ENCODE data around the gene POLD4. TPM values are rescaled to one million over a fixed set of nuclear protein-coding genes. Genes with fewer than 3 reads are reported as not detected.
"Not testable (repeated sequence)": the region's sequence is repeated elsewhere in the genome, so short reads cannot be mapped to it uniquely, and the experiment has no call there.

POLD4 gene
- total RNA-seq, 1 donor from 2014 or later, result 39.8 TPM

DNA sequence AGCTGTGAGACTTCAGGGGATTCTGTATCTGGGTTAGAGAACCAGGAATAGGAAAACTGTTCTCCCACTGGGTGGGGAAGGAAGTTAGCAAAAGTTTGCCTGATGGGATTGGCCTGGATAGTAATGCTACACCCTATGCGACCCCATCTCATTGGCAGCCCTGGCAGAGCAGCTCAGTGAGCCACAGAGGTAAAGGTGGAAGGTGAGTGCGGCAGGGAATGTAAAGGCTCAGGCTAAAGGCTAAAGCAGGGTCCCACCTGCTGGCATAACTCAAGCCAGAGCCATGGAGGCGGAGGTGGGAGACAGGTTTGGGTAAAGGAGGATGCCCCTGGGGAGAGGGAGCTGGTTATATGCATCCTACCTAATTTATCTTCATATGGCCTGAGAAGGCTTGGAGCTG lies 31.3 kb downstream of the POLD4 start:
- no peaks in the 10 kb centered on the region for H3K36me3 Mint-ChIP-seq (ENCODE audit: low read depth)
- intact Hi-C loops (cut with micrococcal nuclease), result no loop called here
- DNase-seq (ENCODE audit: low spot score), result no peak
- H3K4me3 Mint-ChIP-seq, result no peak overlapping the region
- peaks cover 4% of the 10 kb centered on the region for H3K27me3 Mint-ChIP-seq (ENCODE audit: insufficient read depth)
- H3K9me3 Mint-ChIP-seq, result no peaks in the 10 kb centered on the region
- no peak overlapping the region for H3K27ac Mint-ChIP-seq
- H3K4me1 Mint-ChIP-seq (ENCODE audit: low read depth), result peaks cover 19% of the 10 kb centered on the region

GRCh38 chr11:67321313-67321871 lies 32.0 kb downstream of the POLD4 start:
- DNase-seq (ENCODE audit: low spot score), result no peak
- intact Hi-C loops (cut with micrococcal nuclease), result no loop called here

DNA sequence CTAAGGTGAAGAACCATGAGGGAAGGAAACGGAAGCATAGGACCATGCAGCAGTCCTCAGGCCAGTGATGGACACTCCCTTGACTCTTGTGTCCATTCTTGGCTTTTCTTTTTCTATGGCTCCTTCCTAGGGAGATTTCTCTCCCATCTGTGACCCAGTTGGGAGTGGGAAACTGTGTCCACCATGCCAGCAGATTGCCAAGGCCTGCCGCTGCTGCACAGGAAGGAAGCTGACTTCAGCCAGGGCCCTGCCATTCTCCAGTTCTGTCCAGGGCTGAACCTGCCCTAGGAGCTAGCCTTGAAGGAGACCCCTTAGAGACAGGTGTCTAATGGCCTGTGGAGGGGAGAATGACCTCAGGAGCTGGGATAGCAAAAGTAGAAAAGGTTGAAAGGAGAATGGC lies 32.7 kb downstream of the POLD4 start:
- H3K27ac Mint-ChIP-seq, result no peak overlapping the region
- H3K36me3 Mint-ChIP-seq (ENCODE audit: low read depth), result no peaks in the 10 kb centered on the region
- peaks cover 4% of the 10 kb centered on the region for H3K27me3 Mint-ChIP-seq (ENCODE audit: insufficient read depth)
- no peaks in the 10 kb centered on the region for H3K9me3 Mint-ChIP-seq
- intact Hi-C loops (cut with micrococcal nuclease), result no loop called here
- no peak overlapping the region for H3K4me3 Mint-ChIP-seq
- H3K4me1 Mint-ChIP-seq (ENCODE audit: low read depth), result peaks cover 19% of the 10 kb centered on the region
- no peak for DNase-seq (ENCODE audit: low spot score)

More at GRCh38 chr11:67321313-67321871, 32.0 kb downstream of the POLD4 start:
- Mint-ChIP-seq H3K27ac (no peak overlapping the region), H3K4me1 (ENCODE audit: low read depth) (peaks cover 19% of the 10 kb centered on the region), H3K27me3 (ENCODE audit: insufficient read depth) (peaks cover 4% of the 10 kb centered on the region), H3K9me3 (no peaks in the 10 kb centered on the region), H3K4me3 (no peak overlapping the region), H3K36me3 (ENCODE audit: low read depth) (no peaks in the 10 kb centered on the region)

DNA sequence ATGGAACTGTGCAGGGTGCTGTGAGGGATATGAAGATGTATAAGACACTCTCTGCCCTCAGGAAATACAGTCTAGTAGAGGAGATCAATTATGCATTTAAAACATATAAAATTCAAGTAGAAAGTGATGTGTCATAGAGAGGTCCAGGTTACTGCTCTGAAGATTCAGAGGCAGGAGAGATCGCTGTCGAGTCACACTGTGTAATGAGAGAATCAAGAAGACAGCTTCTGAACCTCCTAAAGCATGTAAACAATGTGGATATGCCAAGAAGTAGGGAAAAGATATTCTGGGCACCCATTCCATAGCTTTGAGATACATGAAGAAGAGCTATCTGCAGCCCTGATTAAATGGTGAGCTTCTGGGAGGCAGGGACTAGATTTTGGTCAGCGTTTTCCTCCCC lies 33.3 kb downstream of the POLD4 start:
- intact Hi-C loops (cut with micrococcal nuclease), result no loop called here
- no peak for DNase-seq (ENCODE audit: low spot score)
- peaks cover 4% of the 10 kb centered on the region for H3K27me3 Mint-ChIP-seq (ENCODE audit: insufficient read depth)
- H3K4me3 Mint-ChIP-seq, result no peak overlapping the region
- peaks cover 19% of the 10 kb centered on the region for H3K4me1 Mint-ChIP-seq (ENCODE audit: low read depth)
- H3K27ac Mint-ChIP-seq, result no peak overlapping the region
- H3K9me3 Mint-ChIP-seq, result no peaks in the 10 kb centered on the region
- no peaks in the 10 kb centered on the region for H3K36me3 Mint-ChIP-seq (ENCODE audit: low read depth)

DNA sequence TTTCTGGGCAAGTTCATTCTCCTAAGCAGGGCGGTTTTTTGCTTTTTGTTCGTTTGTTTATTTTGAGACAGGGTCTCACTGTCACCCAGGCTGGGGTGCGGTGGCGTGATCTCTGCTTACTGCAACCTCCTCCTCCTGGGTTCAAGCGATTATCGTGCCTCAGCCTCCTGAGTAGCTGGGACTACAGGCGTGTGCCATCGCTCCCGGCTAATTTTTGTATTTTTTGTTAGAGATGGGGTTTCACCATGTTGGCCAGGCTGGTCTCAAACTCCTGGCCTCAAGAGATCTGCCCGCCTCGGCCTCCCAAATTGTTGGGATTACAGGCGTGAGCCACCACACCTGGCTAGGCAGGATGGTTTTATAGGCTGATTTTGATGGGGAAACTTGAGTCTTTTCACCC lies 34.5 kb downstream of the POLD4 start:
- DNase-seq (ENCODE audit: low spot score); H3K27ac Mint-ChIP-seq; H3K36me3 Mint-ChIP-seq (ENCODE audit: low read depth); H3K27me3 Mint-ChIP-seq (ENCODE audit: insufficient read depth); intact Hi-C loops (cut with micrococcal nuclease); H3K9me3 Mint-ChIP-seq: not testable (repeated sequence)
- peak overlapping the region; percentile 94 for H3K4me3 Mint-ChIP-seq
- H3K4me1 Mint-ChIP-seq (ENCODE audit: low read depth), result peaks cover 24% of the 10 kb centered on the region

DNA sequence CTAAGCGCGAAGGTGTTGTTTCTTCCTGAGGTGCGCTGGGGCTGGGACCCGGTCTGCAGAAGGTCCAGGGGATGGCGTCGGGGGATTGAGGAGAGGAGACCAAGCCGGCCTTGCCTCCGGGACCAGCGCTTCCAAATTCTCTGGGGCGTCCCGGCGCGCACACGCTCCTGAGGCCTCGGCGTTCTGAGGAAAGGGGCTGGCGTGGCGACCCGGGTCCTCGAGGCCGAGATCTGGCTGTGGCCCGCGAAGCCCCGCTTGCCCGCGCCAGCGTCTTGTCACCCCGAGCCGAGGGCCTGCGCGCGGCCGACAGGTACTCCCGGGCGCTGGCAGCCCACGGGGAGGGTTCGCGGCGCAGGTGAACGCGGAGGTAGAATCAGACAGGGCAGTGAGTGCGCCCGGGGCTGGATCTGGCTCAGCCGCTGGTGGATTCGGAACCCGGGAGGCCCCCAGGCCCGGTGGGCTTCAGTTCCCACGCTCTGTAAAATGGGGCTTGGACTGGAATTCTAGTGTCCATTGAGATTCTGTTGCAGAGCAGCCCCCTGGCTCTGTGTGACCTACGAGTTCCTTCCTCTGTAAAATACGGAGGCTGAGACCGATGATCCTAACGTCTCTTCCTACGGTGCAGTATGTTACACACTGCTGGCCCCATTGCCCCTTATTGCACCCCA lies 35.3 kb downstream of the POLD4 start:
- H3K27ac Mint-ChIP-seq, result peak overlapping the region; percentile 100
- peak overlapping the region; percentile 94 for H3K4me3 Mint-ChIP-seq
- no peak for DNase-seq (ENCODE audit: low spot score)
- no peaks in the 10 kb centered on the region for H3K9me3 Mint-ChIP-seq
- intact Hi-C loops (cut with micrococcal nuclease), result loop anchor here (1.0 to 2.0 kb wide), 11 partner anchors 15 to 237 kb away; partner anchors contain the start of genes AIP, POLD4 and SSH3
- H3K4me1 Mint-ChIP-seq (ENCODE audit: low read depth), result peaks cover 32% of the 10 kb centered on the region
- no peaks in the 10 kb centered on the region for H3K36me3 Mint-ChIP-seq (ENCODE audit: low read depth)
- H3K27me3 Mint-ChIP-seq (ENCODE audit: insufficient read depth), result peaks cover 4% of the 10 kb centered on the region

DNA sequence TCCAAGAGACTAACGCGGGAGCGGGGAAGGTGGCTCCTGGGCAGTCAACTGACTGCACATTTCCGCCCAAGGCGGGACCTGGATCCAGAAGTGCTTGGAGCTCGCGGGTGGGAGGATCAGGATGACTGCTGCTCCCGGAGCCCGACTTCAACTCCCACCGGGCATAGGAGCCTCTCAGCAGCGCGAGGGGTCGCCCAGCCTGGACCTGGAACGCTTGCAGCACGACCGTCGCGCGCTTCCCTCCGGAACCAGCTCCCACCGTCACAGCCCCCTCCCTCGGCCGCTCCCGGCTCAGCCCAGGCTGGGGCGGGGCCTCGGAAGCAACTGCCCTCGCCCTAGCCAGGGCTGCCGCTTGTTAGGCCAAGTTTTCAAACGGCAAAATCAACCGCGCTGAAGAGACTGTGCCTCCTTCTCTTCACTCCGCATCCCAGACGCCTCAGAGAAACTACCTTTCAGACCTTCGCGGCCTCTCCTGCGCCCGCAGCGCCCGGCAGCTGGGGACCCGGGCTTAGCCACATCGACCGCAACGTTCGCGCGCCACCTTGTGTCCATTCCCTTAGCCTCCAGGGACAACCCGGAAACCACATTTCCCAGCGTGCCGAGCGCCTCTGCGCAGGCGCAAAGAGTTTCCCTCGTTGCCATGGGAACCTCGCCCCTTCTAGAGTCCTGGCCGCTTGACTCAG lies 36.0 kb downstream of the POLD4 start:
- DNase-seq (ENCODE audit: low spot score), result peak; percentile 98
- intact Hi-C loops (cut with micrococcal nuclease), result loop anchor here (1.0 to 2.0 kb wide), 11 partner anchors 15 to 236 kb away; partner anchors contain the start of genes AIP, POLD4 and SSH3
- peaks cover 39% of the 10 kb centered on the region for H3K4me1 Mint-ChIP-seq (ENCODE audit: low read depth)
- peak overlapping the region; percentile 100 for H3K27ac Mint-ChIP-seq
- no peaks in the 10 kb centered on the region for H3K9me3 Mint-ChIP-seq
- peak overlapping the region; percentile 94 for H3K4me3 Mint-ChIP-seq
- H3K27me3 Mint-ChIP-seq (ENCODE audit: insufficient read depth), result peaks cover 4% of the 10 kb centered on the region
- H3K36me3 Mint-ChIP-seq (ENCODE audit: low read depth), result peaks cover 3% of the 10 kb centered on the region

DNA sequence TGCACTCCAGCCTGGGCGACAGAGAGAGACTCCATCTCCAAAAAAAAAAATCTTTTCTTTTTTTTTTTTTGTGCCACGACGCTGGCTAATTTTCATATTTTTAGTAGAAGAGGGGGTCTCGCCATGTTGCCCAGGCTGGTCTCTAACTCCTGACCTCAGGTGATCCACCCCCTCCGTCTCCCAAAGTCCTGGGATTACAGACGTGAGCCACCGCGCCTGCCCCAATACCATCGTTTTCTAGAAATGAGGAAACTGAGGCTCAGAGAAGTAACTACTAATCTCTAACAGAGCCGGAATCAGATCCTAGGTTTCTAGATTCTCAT lies 36.5 kb downstream of the POLD4 start:
- no peak for DNase-seq (ENCODE audit: low spot score)
- Mint-ChIP-seq H3K27me3 (ENCODE audit: insufficient read depth) (peaks cover 4% of the 10 kb centered on the region), H3K9me3 (no peaks in the 10 kb centered on the region), H3K36me3 (ENCODE audit: low read depth) (peaks cover 4% of the 10 kb centered on the region), H3K4me3 (peak overlapping the region; percentile 94), H3K27ac (peak overlapping the region; percentile 100), H3K4me1 (ENCODE audit: low read depth) (peaks cover 43% of the 10 kb centered on the region)
- intact Hi-C loops (cut with micrococcal nuclease), result loop anchor here (1.0 to 2.0 kb wide), 11 partner anchors 14 to 236 kb away; partner anchors contain the start of genes AIP, POLD4 and SSH3

GRCh38 chr11:67315325-67315909 lies 37.9 kb downstream of the POLD4 start:
- Mint-ChIP-seq H3K27ac (no peak overlapping the region), H3K36me3 (ENCODE audit: low read depth) (peaks cover 4% of the 10 kb centered on the region), H3K4me1 (ENCODE audit: low read depth) (peaks cover 41% of the 10 kb centered on the region), H3K9me3 (no peaks in the 10 kb centered on the region), H3K27me3 (ENCODE audit: insufficient read depth) (peaks cover 4% of the 10 kb centered on the region), H3K4me3 (peak overlapping the region; percentile 77)
- no peak for DNase-seq (ENCODE audit: low spot score)
- intact Hi-C loops (cut with micrococcal nuclease), result no loop called here

GRCh38 chr11:67314218-67314617 lies 39.1 kb downstream of the POLD4 start:
- Mint-ChIP-seq H3K36me3 (ENCODE audit: low read depth) (peaks cover 7% of the 10 kb centered on the region), H3K4me1 (ENCODE audit: low read depth) (peaks cover 41% of the 10 kb centered on the region), H3K9me3 (no peaks in the 10 kb centered on the region), H3K27me3 (ENCODE audit: insufficient read depth) (peaks cover 4% of the 10 kb centered on the region), H3K4me3 (peak overlapping the region; percentile 15), H3K27ac (peak overlapping the region; percentile 40)
- DNase-seq (ENCODE audit: low spot score), result no peak
- intact Hi-C loops (cut with micrococcal nuclease), result no loop called here

GRCh38 chr11:67313125-67313890 lies 40.0 kb downstream of the POLD4 start:
- Mint-ChIP-seq H3K4me1 (ENCODE audit: low read depth) (peaks cover 36% of the 10 kb centered on the region), H3K9me3 (no peaks in the 10 kb centered on the region), H3K4me3 (no peak overlapping the region), H3K27me3 (ENCODE audit: insufficient read depth) (peaks cover 1% of the 10 kb centered on the region), H3K36me3 (ENCODE audit: low read depth) (peaks cover 7% of the 10 kb centered on the region), H3K27ac (peak overlapping the region; percentile 71)
- intact Hi-C loops (cut with micrococcal nuclease), result no loop called here
- DNase-seq (ENCODE audit: low spot score), result no peak

DNA sequence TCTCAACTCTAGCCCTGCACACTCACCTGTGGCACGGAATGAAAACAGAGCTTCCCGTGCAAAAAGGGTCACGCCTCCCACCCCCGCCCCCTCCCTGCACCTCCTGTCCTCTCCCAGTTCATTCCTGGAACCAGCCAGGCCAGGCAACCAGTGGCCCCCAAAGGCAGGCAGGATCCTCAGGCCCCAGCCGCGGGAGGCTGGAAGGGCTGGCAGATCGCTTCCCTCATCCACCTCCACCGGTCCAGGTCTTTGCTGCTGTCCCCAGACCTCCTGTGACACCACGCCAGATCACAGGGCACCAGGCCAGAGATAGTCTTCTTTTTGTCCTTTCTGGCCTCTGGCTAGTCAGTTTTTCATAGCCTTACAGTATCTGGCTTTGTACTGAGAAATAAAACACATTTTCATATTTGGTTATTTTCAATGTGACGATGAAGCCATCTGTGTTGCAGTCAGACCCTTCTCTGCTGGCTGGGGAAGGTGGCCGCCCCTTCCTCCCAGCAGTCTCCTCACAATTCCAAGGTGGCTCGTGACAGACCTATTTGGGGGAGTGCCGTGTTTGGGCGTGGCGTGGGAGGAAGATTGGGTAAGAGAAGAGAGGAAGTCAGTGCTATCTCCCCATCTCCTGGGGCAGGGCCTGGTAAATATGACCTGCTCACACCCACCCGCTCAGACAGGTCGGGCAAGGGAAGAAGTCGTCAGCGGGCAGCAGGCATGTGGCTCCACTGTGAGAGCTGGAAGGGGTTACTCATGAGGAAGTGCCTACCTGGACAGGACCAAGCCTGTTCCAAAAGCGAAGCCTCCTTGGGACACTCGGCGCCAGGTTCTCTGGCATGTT lies 40.9 kb downstream of the POLD4 start:
- Mint-ChIP-seq H3K36me3 (ENCODE audit: low read depth) (peaks cover 7% of the 10 kb centered on the region), H3K9me3 (no peaks in the 10 kb centered on the region), H3K4me3 (no peak overlapping the region), H3K27ac (peak overlapping the region; percentile 93), H3K27me3 (ENCODE audit: insufficient read depth) (no peaks in the 10 kb centered on the region), H3K4me1 (ENCODE audit: low read depth) (peaks cover 30% of the 10 kb centered on the region)
- DNase-seq (ENCODE audit: low spot score), result no peak
- intact Hi-C loops (cut with micrococcal nuclease), result no loop called here

All from activated T-helper 1 cell treated with anti-CD3 and anti-CD28 coated beads, Interleukin-12 subunit alpha, Interleukin-12 subunit beta, Interleukin-2, Interleukin-4 antibody, amounts not matched to agents 30 ng/mL and 10 ng/mL and 1 ng/mL, durations not matched to agents 14 hours and 24 hours and 36 hours (primary cell).